Left lobe of liver (tissue), 2 donors: Measurements from ENCODE around the gene ZNF771. TPM values are rescaled to one million over a fixed set of nuclear protein-coding genes. Genes with fewer than 3 reads are reported as not detected.
"Not testable (repeated sequence)": the region's sequence is repeated elsewhere in the genome, so short reads cannot be mapped to it uniquely, and the experiment has no call there.

Experiments
- ATAC-seq: fragments of 200-7000 bp; cut with Tn5 transposase; one replicate; pipeline ENCODE4 v1.9.1; 2020; ENCODE audit warnings: mild to moderate bottlenecking, moderate library complexity
- DNase-seq: peaks from one replicate; pipeline ENCODE4 v3.0.0-alpha.2; 2020; ENCODE audit warnings: low spot score
- total RNA-seq: library from RNA; stranded (reverse); gene quantifications from one replicate; pipeline ENCODE4 v1.2.1, GENCODE V29; 2021
- donor health status: DM: no; HTN: no; CAD: no; lungs with moderate emphysema.
- donor health status: DM: no; HTN: yes; CAD: no.

Gene ZNF771
- total RNA-seq, 1 donor from 2014 or later: 13.5 TPM

- no peak for ATAC-seq
- DNase-seq: no peak
These were observed 32.9 kb upstream of the ZNF771 start, which contains the start of gene MYL11 for GRCh38 chr16:30374538-30374937. Gene MYL11, plus strand, starts transcription at chr16:30374802. Its CDS starts 56 bp downstream, at chr16:30374858.

- DNase-seq (no peak), ATAC-seq (no peak)
These were observed 31.5 kb upstream of the ZNF771 start for GRCh38 chr16:30375864-30376263.

- ATAC-seq: no peak
These were observed 30.9 kb upstream of the ZNF771 start for GRCh38 chr16:30376461-30376902.

GRCh38 chr16:30377050-30377811 is 30.2 kb upstream of the ZNF771 start:
- ATAC-seq (no peak), DNase-seq (no peak)

More at GRCh38 chr16:30376461-30376902, 30.9 kb upstream of the ZNF771 start:
- DNase-seq: no peak

GRCh38 chr16:30377812-30378235 is 29.6 kb upstream of the ZNF771 start:
- ATAC-seq: peak; percentile 42
- DNase-seq: peak; percentile 85

GRCh38 chr16:30378236-30379157 is 28.9 kb upstream of the ZNF771 start:
- peak; percentile 99 for DNase-seq
- peak; percentile 92 for ATAC-seq

GRCh38 chr16:30379158-30379783 is 28.1 kb upstream of the ZNF771 start:
- ATAC-seq: no peak
- no peak for DNase-seq

- ATAC-seq (no peak), DNase-seq (no peak)
These were observed 27.2 kb upstream of the ZNF771 start for GRCh38 chr16:30380072-30380802.

GRCh38 chr16:30380803-30381208 is 26.6 kb upstream of the ZNF771 start:
- DNase-seq (no peak), ATAC-seq (no peak)

GRCh38 chr16:30381291-30382041 is 25.9 kb upstream of the ZNF771 start:
- DNase-seq: no peak
- ATAC-seq: no peak

- ATAC-seq (no peak), DNase-seq (no peak)
These were observed 25.1 kb upstream of the ZNF771 start, which contains the start of gene SEPTIN1 for GRCh38 chr16:30382111-30382881. Gene SEPTIN1, minus strand, starts transcription at chr16:30382561. Its CDS starts 19 bp downstream, at chr16:30382542.

GRCh38 chr16:30383521-30383920 is 23.9 kb upstream of the ZNF771 start:
- DNase-seq: no peak
- no peak for ATAC-seq

GRCh38 chr16:30394592-30395154 is 12.7 kb upstream of the ZNF771 start:
- ATAC-seq: no peak
- no peak for DNase-seq

GRCh38 chr16:30395155-30395991 is 12.0 kb upstream of the ZNF771 start, which contains the start of gene ZNF48:
Gene ZNF48, plus strand, starts transcription at chr16:30395420. Its CDS starts 375 bp downstream, at chr16:30395795.
- DNase-seq (peak; percentile 90), ATAC-seq (peak; percentile 94)

- ATAC-seq (no peak), DNase-seq (no peak)
These were observed 11.3 kb upstream of the ZNF771 start for GRCh38 chr16:30395992-30396585.

- DNase-seq, ATAC-seq: not testable (repeated sequence)
These were observed 10.8 kb upstream of the ZNF771 start for GRCh38 chr16:30396627-30397026.

GRCh38 chr16:30397056-30397455 is 10.3 kb upstream of the ZNF771 start:
- ATAC-seq (no peak), DNase-seq (no peak)
